ENCODE results near the gene BICC1.

DNA sequence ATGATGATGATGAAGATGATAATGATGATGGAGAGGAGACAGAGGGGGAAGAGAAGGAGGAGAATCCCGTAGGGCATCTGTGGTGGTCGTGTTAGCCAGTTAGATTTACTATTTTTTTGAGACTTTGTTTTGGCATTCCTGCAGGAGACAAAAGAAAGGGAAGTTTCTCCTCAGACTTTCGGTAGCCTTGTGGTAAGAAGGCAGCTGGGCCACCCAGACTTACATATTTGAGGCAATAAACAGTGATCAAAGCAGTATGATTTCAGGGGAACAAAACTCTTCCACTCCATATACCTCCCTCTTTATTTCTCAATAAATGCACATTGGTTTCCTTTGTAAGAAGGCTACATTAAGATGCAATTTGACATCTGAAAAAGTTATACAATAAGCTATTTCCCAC is 32.4 kb upstream of the BICC1 start:
- TF ChIP-seq, protein P1, sequence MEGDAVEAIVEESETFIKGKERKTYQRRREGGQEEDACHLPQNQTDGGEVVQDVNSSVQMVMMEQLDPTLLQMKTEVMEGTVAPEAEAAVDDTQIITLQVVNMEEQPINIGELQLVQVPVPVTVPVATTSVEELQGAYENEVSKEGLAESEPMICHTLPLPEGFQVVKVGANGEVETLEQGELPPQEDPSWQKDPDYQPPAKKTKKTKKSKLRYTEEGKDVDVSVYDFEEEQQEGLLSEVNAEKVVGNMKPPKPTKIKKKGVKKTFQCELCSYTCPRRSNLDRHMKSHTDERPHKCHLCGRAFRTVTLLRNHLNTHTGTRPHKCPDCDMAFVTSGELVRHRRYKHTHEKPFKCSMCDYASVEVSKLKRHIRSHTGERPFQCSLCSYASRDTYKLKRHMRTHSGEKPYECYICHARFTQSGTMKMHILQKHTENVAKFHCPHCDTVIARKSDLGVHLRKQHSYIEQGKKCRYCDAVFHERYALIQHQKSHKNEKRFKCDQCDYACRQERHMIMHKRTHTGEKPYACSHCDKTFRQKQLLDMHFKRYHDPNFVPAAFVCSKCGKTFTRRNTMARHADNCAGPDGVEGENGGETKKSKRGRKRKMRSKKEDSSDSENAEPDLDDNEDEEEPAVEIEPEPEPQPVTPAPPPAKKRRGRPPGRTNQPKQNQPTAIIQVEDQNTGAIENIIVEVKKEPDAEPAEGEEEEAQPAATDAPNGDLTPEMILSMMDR (IDR thresholded peaks at IDR 0.05), result no peak
- TF ChIP-seq POLR2A (IDR thresholded peaks at IDR 0.05), result no peak

All from thyroid gland (tissue), 4 donors.